Osteoblast (primary cell): ENCODE data around the gene CACTIN. TPM values are rescaled to one million over a fixed set of nuclear protein-coding genes. Genes with fewer than 3 reads are reported as not detected.
"Not testable (repeated sequence)": the region's sequence is repeated elsewhere in the genome, so short reads cannot be mapped to it uniquely, and the experiment has no call there.

Experiments used
- DNase-seq: peaks from one replicate; pipeline ENCODE4 v3.0.0; 2011; ENCODE audit warnings: low spot score, mixed read lengths; ENCODE audit not compliant: insufficient read length; ENCODE audit errors: missing footprints
- H2AFZ ChIP-seq: 2 replicates; pipeline ENCODE4 v1.6.0; 2011; ENCODE audit warnings: mild to moderate bottlenecking, low read length
- H3K27ac ChIP-seq: 2 replicates; pipeline ENCODE4 v1.5.1; 2011; ENCODE audit warnings: mild to moderate bottlenecking, low read depth, low read length, moderate library complexity
- H3K27me3 ChIP-seq: 2 replicates; pipeline ENCODE4 v1.6.0; 2012; ENCODE audit warnings: mild to moderate bottlenecking, control low read depth, inconsistent platforms, low read length, moderate library complexity; ENCODE audit not compliant: insufficient read depth
- H3K36me3 ChIP-seq: 2 replicates; pipeline ENCODE4 v1.5.1; 2011; ENCODE audit warnings: mild to moderate bottlenecking, low read length, control low read depth, moderate library complexity; ENCODE audit not compliant: insufficient read depth
- H3K4me1 ChIP-seq: 2 replicates; pipeline ENCODE4 v1.5.1; 2011; ENCODE audit warnings: mild to moderate bottlenecking, low read length, control low read depth, moderate library complexity; ENCODE audit not compliant: insufficient read depth
- H3K4me2 ChIP-seq: 2 replicates; pipeline ENCODE4 v1.6.0; 2011; ENCODE audit warnings: mild to moderate bottlenecking, low read length; ENCODE audit not compliant: insufficient read depth
- H3K4me3 ChIP-seq: fragments of 200-600 bp; sonication (generic); 3 replicates; pipeline ENCODE4 v1.5.1; 2012; ENCODE audit warnings: mild to moderate bottlenecking, low read length, inconsistent platforms; ENCODE audit not compliant: insufficient read depth
- H3K79me2 ChIP-seq: 2 replicates; pipeline ENCODE4 v1.6.0; 2012; ENCODE audit warnings: mild to moderate bottlenecking, low read length, control low read depth, inconsistent platforms; ENCODE audit not compliant: insufficient read depth
- H3K9me3 ChIP-seq: 2 replicates; pipeline ENCODE4 v1.5.1; 2011; ENCODE audit warnings: low read depth, low read length, control low read depth
- H4K20me1 ChIP-seq: 2 replicates; pipeline ENCODE4 v1.6.0; 2012; ENCODE audit warnings: mild to moderate bottlenecking, low read length, control low read depth; ENCODE audit not compliant: insufficient read depth
- CTCF ChIP-seq: IDR thresholded peaks from 2 replicates; pipeline ENCODE4 v1.5.1; 2011; ENCODE audit warnings: mild to moderate bottlenecking, low read depth, low read length, moderate library complexity; ENCODE audit errors: extremely low read depth
- total RNA-seq: library from RNA; depleted of rRNA; stranded (reverse); fragments of >200 nt; gene quantifications from 2 replicates; pipeline ENCODE4 v1.2.3, GENCODE V29; 2012

CACTIN gene
- total RNA-seq, 1 donor: 19.9 TPM

- H3K27me3 ChIP-seq: no peaks in the 10 kb centered on the region
- H3K4me3 ChIP-seq: no peak overlapping the region
- H3K79me2 ChIP-seq: no peaks in the 10 kb centered on the region
- no peaks in the 10 kb centered on the region for H4K20me1 ChIP-seq
- peaks cover 11% of the 10 kb centered on the region for H3K36me3 ChIP-seq
- no peak overlapping the region for H2AFZ ChIP-seq
- H3K9me3 ChIP-seq: no peaks in the 10 kb centered on the region
- no peak for DNase-seq
- TF ChIP-seq CTCF: no peak
- no peak overlapping the region for H3K4me2 ChIP-seq
- no peaks in the 10 kb centered on the region for H3K4me1 ChIP-seq
- H3K27ac ChIP-seq: no peak overlapping the region
Observed at GRCh38 chr19:3649888-3650287, 23.3 kb upstream of the CACTIN start.

GRCh38 chr19:3648037-3648905 lies 21.7 kb upstream of the CACTIN start:
- H3K4me3 ChIP-seq: no peak overlapping the region
- no peak for TF ChIP-seq CTCF
- no peak overlapping the region for H3K27ac ChIP-seq
- H3K36me3 ChIP-seq: peaks cover 14% of the 10 kb centered on the region
- no peak overlapping the region for H2AFZ ChIP-seq
- no peaks in the 10 kb centered on the region for H4K20me1 ChIP-seq
- no peaks in the 10 kb centered on the region for H3K79me2 ChIP-seq
- no peaks in the 10 kb centered on the region for H3K27me3 ChIP-seq
- DNase-seq: no peak
- H3K4me2 ChIP-seq: no peak overlapping the region
- no peaks in the 10 kb centered on the region for H3K9me3 ChIP-seq
- no peaks in the 10 kb centered on the region for H3K4me1 ChIP-seq

- not testable (repeated sequence) for H3K27me3 ChIP-seq, H3K4me1 ChIP-seq, DNase-seq, H3K9me3 ChIP-seq, H3K4me3 ChIP-seq, H3K4me2 ChIP-seq, H4K20me1 ChIP-seq, H2AFZ ChIP-seq, H3K79me2 ChIP-seq, H3K27ac ChIP-seq
- peaks cover 12% of the 10 kb centered on the region for H3K36me3 ChIP-seq
Observed at GRCh38 chr19:3647102-3647501, 20.5 kb upstream of the CACTIN start.

- Histone ChIP-seq H3K79me2 (no peaks in the 10 kb centered on the region), H3K4me1 (no peaks in the 10 kb centered on the region), H3K9me3 (no peaks in the 10 kb centered on the region), H3K27me3 (no peaks in the 10 kb centered on the region), H2AFZ (no peak overlapping the region), H3K36me3 (peaks cover 6% of the 10 kb centered on the region), H4K20me1 (no peaks in the 10 kb centered on the region), H3K4me2 (no peak overlapping the region), H3K27ac (no peak overlapping the region), H3K4me3 (no peak overlapping the region)
- DNase-seq: no peak
- TF ChIP-seq CTCF: no peak
Observed at GRCh38 chr19:3646336-3647092, 19.9 kb upstream of the CACTIN start.
